ENCODE results near the gene TJP1.
A peak's percentile ranks its signal among the peaks of the same experiment; 100 is the strongest.
"Not testable (repeated sequence)": the region's sequence is repeated elsewhere in the genome, so short reads cannot be mapped to it uniquely, and the experiment has no call there.

The TJP1 gene

GRCh38 chr15:29681946-29682345, 140.3 kb downstream of the TJP1 start:
- no peak for DNase-seq (ENCODE audit: low read depth in 3 of 3)

- DNase-seq (ENCODE audit: low read depth in 3 of 3) = no peak
These were observed 141.0 kb downstream of the TJP1 start for GRCh38 chr15:29681166-29681845.

GRCh38 chr15:29680465-29681165, 141.7 kb downstream of the TJP1 start:
- DNase-seq (ENCODE audit: low read depth in 3 of 3) = no peak

GRCh38 chr15:29678504-29679034, 143.7 kb downstream of the TJP1 start:
- DNase-seq (ENCODE audit: low read depth in 3 of 3) = no peak

GRCh38 chr15:29677871-29678461, 144.3 kb downstream of the TJP1 start:
- DNase-seq (ENCODE audit: low read depth in 3 of 3) = no peak

GRCh38 chr15:29677455-29677854, 144.8 kb downstream of the TJP1 start:
- DNase-seq (ENCODE audit: low read depth in 3 of 3) = no peak

- DNase-seq (ENCODE audit: low read depth in 3 of 3) = no peak
These were observed 145.3 kb downstream of the TJP1 start for GRCh38 chr15:29676961-29677402.

- not testable (repeated sequence) for DNase-seq (ENCODE audit: low read depth in 3 of 3)
These were observed 145.8 kb downstream of the TJP1 start for GRCh38 chr15:29676374-29676960.

GRCh38 chr15:29675791-29676301, 146.4 kb downstream of the TJP1 start:
- no peak for DNase-seq (ENCODE audit: low read depth in 3 of 3)

GRCh38 chr15:29674661-29675533, 147.4 kb downstream of the TJP1 start:
- DNase-seq (ENCODE audit: low read depth in 3 of 3) = no peak

- DNase-seq (ENCODE audit: low read depth in 3 of 3) = no peak
These were observed 149.1 kb downstream of the TJP1 start for GRCh38 chr15:29672923-29673809.

GRCh38 chr15:29672446-29672845, 149.8 kb downstream of the TJP1 start:
- DNase-seq (ENCODE audit: low read depth in 3 of 3) = no peak

GRCh38 chr15:29672046-29672445, 150.2 kb downstream of the TJP1 start:
- not testable (repeated sequence) for DNase-seq (ENCODE audit: low read depth in 3 of 3)

- DNase-seq (ENCODE audit: low read depth in 3 of 3) = no peak
These were observed 151.0 kb downstream of the TJP1 start for GRCh38 chr15:29670998-29671981.

GRCh38 chr15:29670266-29670665, 152.0 kb downstream of the TJP1 start:
- DNase-seq (ENCODE audit: low read depth in 3 of 3) = no peak

GRCh38 chr15:29669823-29670222, 152.4 kb downstream of the TJP1 start:
- no peak for DNase-seq (ENCODE audit: low read depth in 3 of 3)

- DNase-seq (ENCODE audit: low read depth in 3 of 3) = peak in 2 of 3 donors; percentile 19 to 26
These were observed 154.1 kb downstream of the TJP1 start for GRCh38 chr15:29668120-29668602.

- no peak for DNase-seq (ENCODE audit: low read depth in 3 of 3)
These were observed 156.0 kb downstream of the TJP1 start for GRCh38 chr15:29666241-29666640.

Data from stimulated activated CD4-positive, alpha-beta T cell treated with anti-CD3 and anti-CD28 coated beads, TNF-alpha, amount 100 ng/mL, for 48 hours (primary cell).